HG03196 (cell line): ENCODE data around the gene PLCL2.
"Not testable (repeated sequence)": the region's sequence is repeated elsewhere in the genome, so short reads cannot be mapped to it uniquely, and the experiment has no call there.

Experiments used
- ATAC-seq: cut with Tn5 transposase; IDR thresholded peaks from one replicate; pipeline ENCODE4 v1.9.1; 2021; ENCODE audit not compliant: unreplicated experiment

Gene PLCL2

DNA sequence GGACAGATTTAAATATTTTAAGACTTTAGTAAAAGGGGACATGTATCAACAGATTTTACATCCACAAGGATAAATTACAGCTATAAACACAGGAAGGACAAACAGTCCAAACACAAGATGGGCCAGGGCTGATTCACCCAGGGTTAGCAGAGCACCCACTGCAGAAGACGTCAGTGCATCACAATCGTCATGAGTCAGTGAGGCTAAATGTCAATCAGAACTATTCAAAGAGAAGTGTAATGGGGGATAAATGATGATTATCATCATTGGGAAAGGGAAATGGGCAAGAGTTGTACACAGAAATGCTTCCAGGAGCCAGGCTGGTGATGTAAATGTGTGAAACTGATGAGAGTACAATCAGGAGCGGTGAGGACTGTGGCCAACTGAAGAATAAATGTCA lies 226.8 kb downstream of the PLCL2 start:
- ATAC-seq, result no peak

DNA sequence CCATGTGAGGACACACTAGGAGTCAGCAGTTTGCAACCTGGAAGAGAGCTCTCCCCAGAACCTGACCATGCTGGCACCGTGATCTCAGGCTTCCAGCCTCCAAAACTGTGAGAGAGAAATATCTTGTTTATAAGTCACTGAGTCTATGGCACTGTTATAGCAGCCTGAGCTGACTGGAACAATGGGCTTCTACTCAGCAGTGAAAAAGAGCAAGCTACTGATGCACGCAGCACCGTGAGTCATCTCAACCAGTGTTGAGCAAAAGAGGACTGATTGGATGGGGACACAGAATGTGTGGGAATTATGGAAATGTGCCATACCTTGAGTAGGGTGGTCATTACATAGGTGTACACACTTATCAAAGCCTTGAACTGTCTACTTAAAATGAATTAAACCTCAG lies 230.4 kb downstream of the PLCL2 start:
- no peak for ATAC-seq

DNA sequence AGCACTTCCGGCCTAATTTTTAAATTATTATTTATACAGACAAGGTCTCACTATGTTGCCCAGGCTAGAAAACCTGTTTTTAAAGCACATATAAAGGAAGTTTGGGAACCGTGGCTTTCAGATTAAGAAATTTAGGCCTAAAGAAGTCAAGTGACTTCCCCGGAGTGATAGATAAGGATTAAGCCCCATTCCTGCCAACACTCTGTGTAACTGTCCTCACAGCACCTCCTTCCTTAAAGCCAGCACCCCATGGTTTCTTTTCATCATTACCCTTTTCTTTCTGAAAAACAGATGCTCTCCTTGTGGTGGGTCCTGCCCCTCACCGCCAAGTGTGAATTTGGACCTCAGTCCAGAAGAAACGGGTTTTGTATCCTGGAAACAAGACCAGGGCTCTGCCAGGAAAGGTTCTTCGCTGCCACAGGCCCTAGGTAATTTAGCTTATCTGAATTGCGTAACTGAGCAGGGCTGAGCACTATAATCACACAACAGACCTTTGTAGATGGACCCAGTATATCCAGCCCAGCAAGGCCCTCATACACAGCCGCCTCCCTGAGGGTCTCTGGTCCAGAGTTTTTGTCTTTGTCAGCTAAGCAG lies 231.3 kb downstream of the PLCL2 start:
- ATAC-seq, result no peak

DNA sequence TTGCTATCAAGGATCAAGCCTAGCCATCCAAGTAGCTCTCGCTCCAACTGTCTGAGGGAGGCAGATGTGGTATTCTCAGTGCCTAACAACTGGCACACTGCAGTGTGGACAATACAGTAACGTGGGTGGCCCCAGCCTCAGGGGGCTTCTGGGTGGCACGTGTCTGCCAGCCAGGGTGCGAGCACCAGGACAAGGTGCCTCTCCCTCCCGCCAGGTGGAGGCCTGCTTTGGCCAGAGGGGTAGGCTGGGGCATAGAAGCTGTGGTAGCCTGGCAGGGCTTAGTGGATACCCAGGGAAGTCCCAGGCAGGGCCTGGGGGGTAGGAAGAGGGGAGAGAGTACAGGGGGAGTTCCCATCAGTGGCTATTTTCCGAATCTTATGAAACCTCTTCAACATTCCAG lies 234.0 kb downstream of the PLCL2 start:
- ATAC-seq, result no peak

DNA sequence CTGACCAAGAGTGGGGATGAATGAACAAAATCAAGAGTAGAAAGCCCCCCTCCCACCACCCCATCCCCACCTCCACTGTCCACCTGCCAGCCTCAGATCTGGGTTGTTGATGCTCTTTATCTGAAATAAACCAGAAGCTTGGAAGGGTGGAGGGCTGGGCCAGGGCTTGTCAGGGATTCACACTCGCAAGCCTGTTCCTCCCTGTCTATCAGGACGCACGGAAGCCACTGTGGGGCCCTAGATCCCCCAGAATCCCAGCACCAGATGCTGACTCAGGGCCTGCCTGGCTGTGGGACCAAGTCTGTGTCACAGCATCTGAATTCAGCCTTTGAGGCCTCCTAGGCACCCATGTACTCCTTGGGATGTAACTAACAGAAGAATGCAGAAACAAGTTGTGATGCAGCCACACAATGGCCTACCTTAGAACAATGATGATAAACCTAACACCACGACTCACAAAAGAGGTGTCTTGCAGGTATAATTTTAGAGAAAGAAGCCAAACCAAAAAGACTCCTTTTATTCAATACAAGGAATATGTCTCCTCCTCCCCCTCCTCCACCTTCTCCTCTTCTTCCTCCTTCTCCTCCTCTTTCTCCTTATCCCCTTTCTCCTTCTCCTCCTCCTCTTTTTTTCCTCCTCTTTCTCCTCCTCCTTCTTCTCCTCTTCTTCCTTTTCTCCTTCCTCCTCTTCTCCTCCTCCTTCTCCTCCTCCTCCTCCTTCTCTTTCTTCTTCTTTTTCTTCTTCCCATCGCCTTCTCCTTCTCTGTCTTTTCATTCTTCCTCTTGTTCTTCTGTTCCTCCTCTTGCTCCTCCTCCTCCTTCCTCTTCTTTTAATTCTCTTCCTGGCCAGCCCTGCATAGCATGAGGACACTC lies 234.7 kb downstream of the PLCL2 start:
- ATAC-seq, result no peak

GRCh38 chr3:17120115-17120514 lies 235.4 kb downstream of the PLCL2 start:
- no peak for ATAC-seq

GRCh38 chr3:17121336-17121735 lies 236.6 kb downstream of the PLCL2 start:
- ATAC-seq, result no peak

GRCh38 chr3:17122758-17123157 lies 238.0 kb downstream of the PLCL2 start:
- ATAC-seq, result no peak

DNA sequence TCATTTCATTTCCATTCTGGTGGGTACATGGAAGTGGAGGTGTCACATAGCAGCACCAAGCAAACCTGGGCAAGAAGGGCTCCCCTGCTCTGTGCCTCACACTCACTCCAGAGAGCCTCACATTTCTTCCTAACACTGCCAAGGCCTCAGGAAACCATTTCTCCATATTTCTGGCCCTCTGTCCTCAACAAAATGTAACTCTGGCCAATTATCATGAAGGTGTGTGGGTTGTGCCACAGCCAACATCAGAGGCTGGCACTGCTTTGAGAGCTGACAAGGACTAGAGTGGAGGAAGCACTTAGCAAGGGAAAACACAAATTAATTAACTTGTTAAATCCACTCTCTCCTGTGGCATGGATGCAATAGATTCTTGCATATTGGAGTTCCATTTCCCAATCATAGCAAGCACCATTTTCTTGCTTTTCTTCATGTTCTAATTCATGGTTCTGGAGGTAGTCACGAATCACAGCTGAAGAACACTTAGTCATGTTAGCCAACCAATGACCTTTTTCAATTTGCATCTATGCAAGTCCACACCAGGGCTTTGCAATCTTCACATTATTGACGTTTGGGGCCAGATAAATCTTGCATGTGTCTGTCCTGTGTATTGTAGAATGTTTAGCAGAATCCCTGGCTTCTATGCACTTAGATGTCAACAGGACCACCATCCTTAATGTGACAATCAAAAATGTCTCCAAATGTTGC lies 241.1 kb downstream of the PLCL2 start:
- no peak for ATAC-seq

DNA sequence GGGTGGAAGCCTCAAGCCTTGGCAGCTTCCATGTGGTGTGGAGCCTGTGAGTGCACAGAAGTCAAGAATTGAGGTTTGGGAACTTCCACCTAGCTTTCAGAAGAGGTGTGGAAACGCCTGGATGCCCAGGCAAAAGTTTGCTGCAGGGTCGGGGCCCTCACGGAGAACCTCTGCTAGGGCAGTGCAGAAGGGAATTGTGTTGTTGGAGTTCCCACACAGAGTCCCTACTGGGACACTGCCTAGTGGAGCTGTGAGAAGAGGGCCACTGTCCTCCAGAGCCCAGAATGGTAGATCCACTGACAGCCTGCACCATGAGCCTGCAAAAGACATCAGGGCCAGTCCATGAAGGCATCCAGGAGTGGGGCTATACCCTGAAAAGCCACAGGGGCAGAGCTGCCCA lies 243.9 kb downstream of the PLCL2 start:
- not testable (repeated sequence) for ATAC-seq

DNA sequence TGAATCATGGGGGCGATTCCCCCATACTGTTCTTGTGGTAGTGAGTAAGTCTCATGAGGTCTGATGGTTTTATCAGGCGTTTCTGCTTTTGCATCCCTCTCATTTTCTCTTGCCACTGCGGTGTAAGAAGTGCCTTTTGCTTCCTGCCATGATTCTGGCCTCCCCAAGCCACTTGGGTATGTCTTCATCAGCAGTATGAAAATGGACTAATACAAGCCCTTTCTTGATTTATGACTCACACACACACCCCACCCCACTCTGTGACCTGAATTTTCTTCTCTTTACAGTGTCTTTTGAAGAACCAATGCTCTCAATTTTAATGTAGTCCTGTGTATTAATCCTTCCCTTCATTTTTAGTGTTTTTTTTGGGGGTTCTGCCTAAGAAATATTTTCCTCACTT lies 244.8 kb downstream of the PLCL2 start:
- no peak for ATAC-seq

GRCh38 chr3:17130956-17131355 lies 246.2 kb downstream of the PLCL2 start:
- no peak for ATAC-seq

DNA sequence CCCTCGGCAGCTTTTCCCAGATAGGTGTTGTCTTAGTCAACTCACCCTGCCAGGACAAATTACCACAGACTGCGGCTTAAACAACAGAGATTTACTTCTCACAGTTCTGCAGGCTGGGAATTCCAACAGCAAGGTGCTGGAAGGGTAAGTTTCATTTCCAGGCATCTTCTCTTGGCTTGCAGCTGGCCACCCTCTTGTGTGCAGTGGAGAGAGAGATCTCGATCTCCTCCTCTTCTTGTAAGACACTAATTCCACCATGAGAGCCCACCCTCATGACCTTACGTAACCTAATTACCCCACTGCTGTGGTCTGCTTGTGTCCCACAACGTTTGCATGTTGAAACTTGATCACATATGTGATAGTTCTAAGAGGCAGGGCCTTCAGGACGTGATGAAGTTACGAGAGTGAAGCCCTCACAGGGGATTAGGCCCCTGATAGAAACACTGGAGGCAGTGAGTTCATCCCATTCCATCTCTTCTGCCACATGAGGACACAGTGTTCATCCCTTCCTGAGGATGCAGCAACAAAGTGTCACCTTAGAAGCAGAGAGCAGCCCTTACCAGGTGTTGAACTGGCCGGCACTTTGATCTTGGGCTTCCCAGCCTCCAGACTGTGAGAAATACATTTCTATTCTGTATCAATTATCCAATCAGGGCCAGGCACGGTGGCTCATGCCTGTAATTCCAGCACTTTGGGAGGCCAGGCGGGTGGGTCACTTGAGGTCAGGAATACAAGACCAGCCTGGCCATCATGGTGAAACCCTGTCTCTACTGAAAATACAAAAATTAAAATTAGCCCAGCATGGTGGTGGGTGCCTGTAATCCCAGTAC lies 247.7 kb downstream of the PLCL2 start:
- no peak for ATAC-seq

DNA sequence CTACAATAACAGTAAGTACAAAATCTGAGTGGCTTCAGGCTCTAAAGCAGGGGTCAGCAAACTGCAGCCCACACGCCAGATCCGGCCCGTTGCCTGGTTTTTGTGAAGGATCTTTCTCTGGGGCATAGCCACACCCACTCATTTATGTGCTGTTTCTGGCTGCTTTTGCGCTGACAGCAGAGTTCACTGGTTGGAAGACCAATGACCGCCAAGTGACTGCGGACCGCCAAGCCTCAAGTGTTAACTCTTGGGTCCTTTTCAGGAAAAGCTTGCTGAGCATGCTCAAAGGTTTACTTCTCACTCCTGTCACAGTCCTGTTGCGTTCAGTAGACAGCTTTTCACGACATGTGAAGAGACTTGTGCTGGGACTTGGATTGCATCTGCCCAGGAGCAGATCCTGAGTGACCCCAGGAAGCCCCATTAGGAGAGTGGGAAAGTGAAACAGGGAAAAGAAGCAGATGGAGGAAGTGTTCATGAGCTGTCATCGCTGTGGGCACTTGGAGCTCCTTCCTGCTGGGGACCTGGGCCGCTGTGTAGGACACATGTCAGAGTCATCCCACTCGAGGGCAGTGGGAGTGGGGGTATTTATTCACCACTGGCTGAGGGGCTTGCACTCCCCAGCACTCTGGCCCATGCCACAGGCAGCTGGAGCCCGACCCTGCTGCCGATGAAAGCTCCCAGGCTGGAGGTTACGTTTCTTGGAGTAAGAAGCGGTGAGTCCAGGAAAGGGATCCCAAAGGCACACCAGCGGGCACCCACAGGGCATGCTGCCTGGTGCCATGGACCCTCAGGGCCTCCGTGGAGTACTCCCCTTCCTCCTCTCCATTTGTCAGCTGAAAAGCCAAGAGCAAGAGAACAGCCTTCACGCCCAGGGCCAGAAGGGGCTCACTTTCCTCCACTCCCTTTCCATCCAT lies 249.1 kb downstream of the PLCL2 start:
- ATAC-seq, result no peak

DNA sequence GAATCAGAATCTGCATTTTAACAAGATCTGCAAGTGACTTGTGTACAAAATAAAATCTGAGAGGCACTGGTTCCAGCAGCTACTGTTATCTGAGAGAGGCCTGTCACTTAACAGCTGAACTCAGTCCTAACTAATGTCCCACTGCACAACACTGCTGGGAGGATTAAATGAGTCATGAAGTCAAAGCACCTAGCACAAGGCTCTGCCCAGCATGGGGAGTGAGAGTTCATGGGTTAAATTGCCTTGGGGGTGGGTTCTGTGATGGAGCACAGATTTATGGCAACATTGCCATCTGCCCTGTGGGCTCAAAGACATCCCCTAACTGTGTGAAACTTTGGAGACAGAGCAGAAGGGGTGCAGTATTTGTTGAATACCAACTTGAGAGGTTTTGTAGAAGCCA lies 250.9 kb downstream of the PLCL2 start:
- ATAC-seq, result no peak

DNA sequence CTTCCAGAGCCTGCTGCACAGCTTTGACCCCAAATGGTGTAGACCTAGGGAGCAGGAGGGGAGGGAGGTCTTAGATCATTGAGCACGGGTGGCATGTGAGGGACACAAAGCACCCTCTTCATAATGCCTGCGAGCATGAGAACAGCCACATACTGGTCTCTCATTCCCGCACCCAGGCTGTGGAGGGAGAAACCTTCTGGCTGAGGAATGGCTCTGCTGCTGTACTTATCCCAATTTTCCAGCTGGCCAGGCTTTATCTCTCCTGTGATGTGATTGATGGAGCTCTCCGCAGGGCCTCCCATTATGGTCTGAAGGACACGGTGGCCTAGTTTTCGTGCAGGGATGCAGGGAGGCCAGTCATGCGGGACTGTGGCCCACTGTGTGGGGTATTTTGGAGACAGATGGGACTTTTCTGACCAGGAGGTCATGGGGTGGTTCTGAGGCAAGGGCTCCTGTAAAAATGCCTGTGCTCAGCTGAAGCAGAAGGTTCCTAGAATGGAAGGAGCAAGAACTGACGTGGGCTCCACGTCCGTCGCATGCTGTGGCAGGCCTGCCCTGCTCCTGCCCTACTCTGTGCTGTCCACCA lies 251.5 kb downstream of the PLCL2 start:
- ATAC-seq, result no peak

- no peak for ATAC-seq
These were observed 252.6 kb downstream of the PLCL2 start for GRCh38 chr3:17137321-17137826.

- no peak for ATAC-seq
These were observed 253.7 kb downstream of the PLCL2 start for GRCh38 chr3:17138246-17139039.
